H1 (cell line): ENCODE results near the gene ALG11. TPM values are rescaled to one million over a fixed set of nuclear protein-coding genes. Genes with fewer than 3 reads are reported as not detected.

Experiments
- CTCF ChIA-PET: fragments of 300-600 bp; sonication (Branson Sonifier 250); formaldehyde crosslinking; loops from one replicate; lab custom pipeline; 2021; ENCODE audit not compliant: partially characterized antibody; lab: Charles Lee
- POLR2A ChIA-PET: fragments of 300-600 bp; sonication (Branson Sonifier 250); formaldehyde crosslinking; loops from one replicate; lab custom pipeline; 2021; ENCODE audit warnings: inconsistent platforms; ENCODE audit not compliant: partially characterized antibody; lab: Charles Lee
- DNase-seq, 2 experiments: peaks; one replicate each; pipeline versions ENCODE4 v3.0.0 to v3.0.0-alpha.2; 2010 to 2022; ENCODE audit warnings: low spot score in 2 of 2, low read depth in 1 of 2, mixed read lengths in 1 of 2
- FAIRE-seq: peaks from 2 replicates; lab custom pipeline; 2011; peaks lifted over from hg19 to GRCh38; lab: Jason Lieb, UNC
- H2AFZ ChIP-seq: 2 replicates; pipeline ENCODE4 v1.8.1; 2012; ENCODE audit warnings: low read length, inconsistent platforms
- H2AK5ac ChIP-seq: 2 replicates; pipeline ENCODE4 v1.6.1; 2013; ENCODE audit warnings: low read depth, low read length
- H2BK120ac ChIP-seq: replicated peaks from 2 replicates; pipeline ENCODE3; 2013; ENCODE audit warnings: low read depth, low read length, inconsistent platforms
- H2BK12ac ChIP-seq: 2 replicates; pipeline ENCODE4 v1.6.1; 2013; ENCODE audit warnings: low read depth, low read length
- H2BK15ac ChIP-seq: 2 replicates; pipeline ENCODE4 v1.6.1; 2013; ENCODE audit warnings: low read length
- H2BK20ac ChIP-seq: 2 replicates; pipeline ENCODE4 v1.6.1; 2013; ENCODE audit warnings: low read length
- H2BK5ac ChIP-seq: 2 replicates; pipeline ENCODE4 v1.6.1; 2013; ENCODE audit warnings: low read depth, low read length
- H3K14ac ChIP-seq: 2 replicates; pipeline ENCODE4 v1.6.1; 2013; ENCODE audit warnings: inconsistent platforms; ENCODE audit not compliant: insufficient read length
- H3K18ac ChIP-seq: 2 replicates; pipeline ENCODE4 v1.6.1; 2013; ENCODE audit warnings: low read length; ENCODE audit errors: extremely low read depth
- H3K23ac ChIP-seq: 2 replicates; pipeline ENCODE4 v1.6.1; 2013; ENCODE audit warnings: inconsistent platforms; ENCODE audit not compliant: insufficient read length
- H3K23me2 ChIP-seq: 2 replicates; pipeline ENCODE4 v1.6.1; 2013; ENCODE audit warnings: low read depth, low read length
- H3K27ac ChIP-seq: 2 replicates; pipeline ENCODE4 v1.6.1; 2011; ENCODE audit warnings: low read depth, low read length, inconsistent platforms
- H3K27me3 ChIP-seq, 4 experiments: replicated peaks in 1 of 4; 1 replicate in 1 of 4; 2 replicates in 3 of 4; pipeline versions ENCODE4 v1.6.1 to v1.8.1; 2011 to 2013; ENCODE audit warnings: low read length in 3 of 4, mild to moderate bottlenecking in 3 of 4, inconsistent platforms in 2 of 4, mixed read lengths in 2 of 4, moderate library complexity in 1 of 4; ENCODE audit not compliant: control insufficient read depth in 3 of 4, insufficient read depth in 3 of 4; ENCODE audit errors: extremely low read depth in 1 of 4
- H3K36me3 ChIP-seq, 4 experiments: 2 replicates each; pipeline versions ENCODE4 v1.6.1 to v1.8.1; 2011 to 2013; ENCODE audit warnings: mild to moderate bottlenecking in 4 of 4, low read length in 3 of 4, moderate library complexity in 2 of 4, control low read depth in 1 of 4, inconsistent platforms in 1 of 4; ENCODE audit not compliant: insufficient read depth in 4 of 4, control insufficient read depth in 2 of 4
- H3K4ac ChIP-seq: replicated peaks from 2 replicates; pipeline ENCODE3; 2013; ENCODE audit warnings: low read length, low read depth, mixed read lengths, inconsistent platforms; ENCODE audit not compliant: insufficient read length
- H3K4me1 ChIP-seq, 4 experiments: replicated peaks in 1 of 4; 1 replicate in 1 of 4; 2 replicates in 3 of 4; pipeline versions ENCODE4 v1.6.1 to v1.8.1; 2011 to 2013; ENCODE audit warnings: low read length in 3 of 4, inconsistent platforms in 2 of 4, mixed read lengths in 1 of 4; ENCODE audit not compliant: insufficient read depth in 4 of 4, control insufficient read depth in 3 of 4
- H3K4me2 ChIP-seq, 2 experiments: 2 replicates each; pipeline versions ENCODE4 v1.6.1 to v1.8.1; 2011 to 2013; ENCODE audit warnings: low read depth in 2 of 2, low read length in 2 of 2, control low read depth in 1 of 2, inconsistent platforms in 1 of 2, mild to moderate bottlenecking in 1 of 2; ENCODE audit not compliant: insufficient read depth in 1 of 2
- H3K4me3 ChIP-seq, 4 experiments: fragments of 200-600, 300-600 bp in 1 of 4; sonication (generic), shearing (Covaris generic), sonication (Bioruptor Twin) in 1 of 4; 2 replicates each; pipeline versions ENCODE4 v1.5.1 to v1.8.1; 2011 to 2016; ENCODE audit warnings: low read length in 4 of 4, low read depth in 3 of 4, control low read depth in 2 of 4, inconsistent platforms in 2 of 4, mild to moderate bottlenecking in 2 of 4, mixed read lengths in 1 of 4, moderate library complexity in 1 of 4; ENCODE audit not compliant: insufficient read depth in 2 of 4; ENCODE audit errors: extremely low read depth in 1 of 4
- H3K56ac ChIP-seq: replicated peaks from 2 replicates; pipeline ENCODE3; 2013; ENCODE audit warnings: low read depth, mild to moderate bottlenecking, mixed read lengths, low read length, inconsistent platforms; ENCODE audit not compliant: insufficient read length
- H3K79me1 ChIP-seq: 2 replicates; pipeline ENCODE4 v1.6.1; 2013; ENCODE audit warnings: low read depth, low read length, control low read depth
- H3K79me2 ChIP-seq, 2 experiments: 2 replicates each; pipeline versions ENCODE4 v1.6.1 to v1.8.1; 2012 to 2013; ENCODE audit warnings: low read length in 2 of 2, mild to moderate bottlenecking in 2 of 2, inconsistent platforms in 1 of 2; ENCODE audit not compliant: insufficient read depth in 2 of 2, control insufficient read depth in 1 of 2
- H3K9ac ChIP-seq, 4 experiments: replicated peaks in 1 of 4; 1 replicate in 1 of 4; 2 replicates in 3 of 4; pipeline versions ENCODE4 v1.6.1 to v1.8.1; 2011 to 2013; ENCODE audit warnings: low read depth in 3 of 4, low read length in 3 of 4, control low read depth in 2 of 4, mild to moderate bottlenecking in 2 of 4, moderate library complexity in 2 of 4, inconsistent platforms in 1 of 4; ENCODE audit errors: extremely low read depth in 1 of 4
- H3K9me3 ChIP-seq, 2 experiments: 2 replicates each; pipeline versions ENCODE4 v1.6.1 to v1.8.1; 2012 to 2013; ENCODE audit warnings: mild to moderate bottlenecking in 2 of 2, moderate library complexity in 2 of 2, control low read depth in 1 of 2, inconsistent platforms in 1 of 2, low read depth in 1 of 2, low read length in 1 of 2, mixed read lengths in 1 of 2; ENCODE audit not compliant: insufficient read depth in 2 of 2
- H4K20me1 ChIP-seq, 2 experiments: replicated peaks in 1 of 2; 2 replicates each; pipeline versions ENCODE3 to v1.8.1; 2011 to 2013; ENCODE audit warnings: inconsistent platforms in 2 of 2, low read length in 2 of 2, mild to moderate bottlenecking in 1 of 2; ENCODE audit not compliant: insufficient read depth in 2 of 2, control insufficient read depth in 1 of 2
- H4K5ac ChIP-seq: 2 replicates; pipeline ENCODE4 v1.6.1; 2013; ENCODE audit warnings: low read length, low read depth, mixed read lengths, inconsistent platforms; ENCODE audit not compliant: insufficient read length
- H4K8ac ChIP-seq: 2 replicates; pipeline ENCODE4 v1.8.0; 2013; ENCODE audit warnings: mild to moderate bottlenecking, moderate library complexity, low read length, inconsistent platforms; ENCODE audit not compliant: insufficient read depth; ENCODE audit errors: extremely low read depth
- H4K91ac ChIP-seq: replicated peaks from 2 replicates; pipeline ENCODE3; 2013; ENCODE audit warnings: low read length, mixed read lengths, inconsistent platforms; ENCODE audit not compliant: insufficient read length
- HDAC6 ChIP-seq: IDR thresholded peaks from one replicate; pipeline ENCODE4 v1.7.1; 2012; ENCODE audit warnings: low read depth, mild to moderate bottlenecking, inconsistent platforms, low read length, moderate library complexity
- MAFK ChIP-seq: IDR thresholded peaks from 2 replicates; pipeline ENCODE4 v1.6.1; 2012; ENCODE audit warnings: low read depth, mild to moderate bottlenecking, improper control_type of control experiment, low read length
- POU5F1 ChIP-seq: IDR thresholded peaks from 2 replicates; pipeline ENCODE4 v1.6.1; 2011; ENCODE audit warnings: low read depth, mild to moderate bottlenecking, low read length, moderate library complexity
- SAP30 ChIP-seq: fragments of 300-600 bp; sonication (generic); IDR thresholded peaks from 2 replicates; pipeline ENCODE4 v1.7.1; 2012; ENCODE audit warnings: low read length, moderate library complexity, mild to moderate bottlenecking, inconsistent platforms; ENCODE audit not compliant: insufficient read depth, insufficient replicate concordance
- SP1 ChIP-seq: IDR thresholded peaks from 2 replicates; pipeline ENCODE4 v1.6.1; 2011; ENCODE audit warnings: low read depth, low read length
- USF2 ChIP-seq: IDR thresholded peaks from 2 replicates; pipeline ENCODE4 v1.6.1; 2011; ENCODE audit warnings: low read length, improper control_type of control experiment
- WGBS, 2 experiments: shearing (Covaris generic) in 1 of 2; methylation state at CpG; one replicate each; pipeline versions ENCODE4 v1.1.6 to v1.1.7; 2013 to 2015; ENCODE audit warnings: low lambda C conversion rate in 2 of 2, mixed read lengths in 2 of 2, inconsistent platforms in 1 of 2, low coverage in 1 of 2, missing lambda C conversion rate in 1 of 2; ENCODE audit not compliant: insufficient replicate concordance in 2 of 2, insufficient coverage in 1 of 2, insufficient read length in 1 of 2; ENCODE audit errors: extremely low coverage in 1 of 2, missing lambda C conversion rate in 1 of 2; 5-methylcytosine and 5-hydroxymethylcytosine counted together
- polyA plus RNA-seq, 7 experiments: library from polyadenylated mRNA; depleted of rRNA in 3 of 7; stranded (reverse) in 5 of 7; unstranded in 2 of 7; fragments of >200 nt in 5 of 7; fragments of 200-250 nt in 2 of 7; gene quantifications; 1 replicate in 5 of 7; 2 replicates in 1 of 7; 4 replicates in 1 of 7; pipeline versions ENCODE4 v1.2.1 to v1.2.3, GENCODE V29; 2011 to 2013; ENCODE audit warnings: missing spikeins in 2 of 7, mixed read lengths in 2 of 7
- total RNA-seq: library from RNA; stranded (reverse); fragmentation: NEBNext Ultra II Directional; extraction: Animal tissue kit (Norgen Biotek cat#: 25700); gene quantifications from 2 replicates; pipeline ENCODE4 v1.2.1, GENCODE V29; 2021

Gene ALG11
- total and polyA plus RNA-seq, 2 of the 8 experiments (the other 6 are each of a cell fraction or from before 2014, with no cell fraction given): 5.2 to 39.9 TPM

- CTCF ChIA-PET: interaction anchor here (0.9 to 2.1 kb wide), 3 partner anchors 11 to 131 kb away, joined by 3 to 6 read pairs (median 3); no protein-coding TSS in a partner anchor
- Histone ChIP-seq H2BK5ac (no peak overlapping the region), H2AFZ (no peak overlapping the region), H3K4me1 (peaks cover 0 to 19% (median 14%) of the 10 kb centered on the region in 4 experiments; a peak in 5 of 7 replicates), H3K14ac (no peak overlapping the region), H3K4me2 (no peak overlapping the region), H3K9ac (no peak overlapping the region), H3K4me3 (no peak overlapping the region), H3K23ac (no peak overlapping the region), H3K79me1 (0 out of 2 replicates have a peak, but pooled peaks cover 3% of the 10 kb centered on the region), H4K20me1 (no peaks in the 10 kb centered on the region), H2BK15ac (no peak overlapping the region), H2BK120ac (no peak overlapping the region), H3K9me3 (no peaks in the 10 kb centered on the region), H2BK12ac (no peak overlapping the region), H4K91ac (no peak overlapping the region), H3K4ac (no peak overlapping the region), H3K36me3 (no peaks in the 10 kb centered on the region), H3K23me2 (peaks cover 2% of the 10 kb centered on the region; the same call in 1 of the 2 replicates), H4K5ac (no peak overlapping the region), H3K56ac (no peak overlapping the region), H3K18ac (no peak overlapping the region), H3K27ac (no peak overlapping the region), H2BK20ac (no peak overlapping the region), H3K27me3 (no peaks in the 10 kb centered on the region; a peak in 1 of 7 replicates), H4K8ac (no peak overlapping the region), H3K79me2 (no peaks in the 10 kb centered on the region), H2AK5ac (no peak overlapping the region)
- DNase-seq: no peak
- POLR2A ChIA-PET: no interaction called here
- 92% methylated on average over 2 of the region's 2 CpGs; no CpG with 5 or more reads in 1 of the 2 experiments for WGBS, 2 experiments
- FAIRE-seq: no peak
- TF ChIP-seq HDAC6 (no peak), POU5F1 (no peak), SP1 (no peak), SAP30 (no peak), MAFK (no peak), USF2 (no peak)
Observed at GRCh38 chr13:51997186-51997585, 15.0 kb upstream of the ALG11 start.
